Duodenal mucosa (tissue), 2 donors: ENCODE data around the gene SLC40A1.

Experiments
- H3K27ac ChIP-seq: one replicate; pipeline ENCODE4 v1.7.0; 2013; ENCODE audit warnings: low read depth, low read length
- H3K27me3 ChIP-seq, 2 donors: one replicate each; pipeline ENCODE4 v1.7.0; 2013; ENCODE audit warnings: low read length in 2 of 2, control low read depth in 1 of 2; ENCODE audit not compliant: insufficient read depth in 2 of 2, control insufficient read depth in 1 of 2
- H3K36me3 ChIP-seq, 2 donors: one replicate each; pipeline ENCODE4 v1.7.0; 2013; ENCODE audit warnings: low read length in 2 of 2, control low read depth in 1 of 2; ENCODE audit not compliant: insufficient read depth in 2 of 2, control insufficient read depth in 1 of 2
- H3K4me1 ChIP-seq, 2 donors: one replicate each; pipeline ENCODE4 v1.7.0; 2013; ENCODE audit warnings: low read length in 2 of 2, control low read depth in 1 of 2; ENCODE audit not compliant: insufficient read depth in 2 of 2, control insufficient read depth in 1 of 2
- H3K4me3 ChIP-seq, 2 donors: one replicate each; pipeline ENCODE4 v1.7.0; 2013; ENCODE audit warnings: low read length in 2 of 2, low read depth in 1 of 2
- H3K9ac ChIP-seq, 2 donors: one replicate each; pipeline ENCODE4 v1.7.0; 2013; ENCODE audit warnings: low read length in 2 of 2, low read depth in 1 of 2
- H3K9me3 ChIP-seq, 2 donors: one replicate each; pipeline ENCODE4 v1.7.0; 2013; ENCODE audit warnings: low read length in 2 of 2, control low read depth in 1 of 2; ENCODE audit not compliant: control insufficient read depth in 1 of 2

Gene SLC40A1

DNA sequence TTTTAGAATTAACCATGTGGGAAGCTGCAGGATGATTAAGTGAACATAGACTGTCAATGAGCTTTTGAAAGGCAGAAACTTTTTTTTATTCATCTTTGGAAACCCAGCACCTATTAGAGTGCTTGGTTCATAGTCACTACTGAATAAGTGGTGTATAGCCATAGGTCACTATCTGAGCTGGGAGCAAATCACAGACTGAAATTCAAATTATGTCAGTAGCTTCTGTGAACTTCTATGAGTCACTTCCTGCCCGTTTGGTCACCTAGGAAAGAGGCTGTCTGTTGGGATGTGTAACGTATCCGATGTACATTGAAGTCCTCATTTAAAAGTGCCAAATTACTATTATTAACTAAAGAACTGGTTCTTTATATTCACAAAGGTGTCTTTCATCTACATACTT is 20.5 kb upstream of the SLC40A1 start:
- Histone ChIP-seq H3K4me1 (no peaks in the 10 kb centered on the region), H3K9me3 (no peaks in the 10 kb centered on the region), H3K4me3 (no peak overlapping the region), H3K36me3 (no peaks in the 10 kb centered on the region), H3K27ac (no peak overlapping the region), H3K27me3 (no peaks in the 10 kb centered on the region), H3K9ac (no peak overlapping the region)

DNA sequence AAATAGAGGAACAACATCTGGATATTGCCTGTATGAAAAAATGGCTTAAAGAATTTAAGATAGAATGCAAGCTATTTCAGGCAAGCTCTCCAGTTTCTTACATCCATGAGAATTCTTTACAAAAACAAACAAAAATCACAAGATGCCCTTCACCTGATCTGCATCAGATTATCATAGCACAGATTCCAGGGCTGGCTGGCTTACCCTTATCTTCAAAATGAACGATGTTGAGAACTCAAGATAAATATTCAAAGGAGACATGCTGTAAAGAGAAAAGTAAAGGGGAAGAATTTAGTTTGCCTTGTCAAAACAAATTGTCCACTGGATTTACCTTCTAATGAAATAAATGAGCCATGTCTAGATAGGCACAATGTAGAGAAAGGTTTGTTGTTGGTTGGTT is 18.7 kb upstream of the SLC40A1 start:
- no peak overlapping the region for H3K27ac ChIP-seq
- no peaks in the 10 kb centered on the region for H3K4me1 ChIP-seq
- H3K9me3 ChIP-seq: no peaks in the 10 kb centered on the region
- no peaks in the 10 kb centered on the region for H3K36me3 ChIP-seq
- H3K27me3 ChIP-seq: no peaks in the 10 kb centered on the region
- no peak overlapping the region for H3K4me3 ChIP-seq
- no peak overlapping the region for H3K9ac ChIP-seq

DNA sequence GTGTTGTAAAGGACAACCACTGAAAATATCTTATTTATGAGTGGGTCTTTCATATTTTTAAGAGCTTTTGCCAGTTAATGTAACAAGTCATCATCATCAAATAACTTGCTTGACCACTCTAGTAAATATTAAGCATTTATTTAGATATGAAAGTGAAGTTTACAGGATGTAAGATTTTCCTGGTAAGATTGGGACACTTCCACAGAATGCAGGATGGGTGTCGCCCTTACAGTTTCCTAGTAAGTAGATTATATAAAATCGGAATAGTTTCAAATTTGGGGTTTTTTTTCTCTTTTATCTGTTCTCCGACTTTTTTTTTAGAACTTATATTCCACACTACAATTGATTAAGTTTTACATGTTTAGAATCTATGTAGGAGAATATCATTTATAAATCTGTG is 14.8 kb upstream of the SLC40A1 start:
- no peak overlapping the region for H3K27ac ChIP-seq
- H3K4me3 ChIP-seq: no peak overlapping the region
- no peaks in the 10 kb centered on the region for H3K9me3 ChIP-seq
- H3K9ac ChIP-seq: no peak overlapping the region
- H3K4me1 ChIP-seq: no peaks in the 10 kb centered on the region
- H3K27me3 ChIP-seq: no peaks in the 10 kb centered on the region
- no peaks in the 10 kb centered on the region for H3K36me3 ChIP-seq

DNA sequence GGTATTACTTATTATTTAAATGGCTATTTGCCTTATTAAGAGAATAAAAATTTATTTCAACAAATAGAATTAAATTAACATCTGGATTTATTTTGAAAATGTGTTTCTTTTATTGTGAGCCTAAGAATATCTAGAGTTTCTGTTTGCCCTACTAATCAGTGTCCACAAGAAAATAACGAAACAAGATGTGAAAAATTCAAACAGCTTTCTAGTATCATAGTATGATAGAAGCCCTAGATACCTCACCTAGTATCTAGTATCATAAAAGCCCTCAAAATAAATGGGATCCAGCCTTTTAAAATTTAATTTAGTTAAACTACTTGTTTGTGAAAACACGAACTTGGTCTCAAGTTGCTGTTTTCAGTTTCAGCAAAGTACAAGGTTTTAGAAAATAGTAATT is 13.7 kb upstream of the SLC40A1 start:
- H3K9ac ChIP-seq: no peak overlapping the region
- no peaks in the 10 kb centered on the region for H3K27me3 ChIP-seq
- H3K36me3 ChIP-seq: no peaks in the 10 kb centered on the region
- no peak overlapping the region for H3K4me3 ChIP-seq
- H3K4me1 ChIP-seq: no peaks in the 10 kb centered on the region
- no peaks in the 10 kb centered on the region for H3K9me3 ChIP-seq
- H3K27ac ChIP-seq: no peak overlapping the region

DNA sequence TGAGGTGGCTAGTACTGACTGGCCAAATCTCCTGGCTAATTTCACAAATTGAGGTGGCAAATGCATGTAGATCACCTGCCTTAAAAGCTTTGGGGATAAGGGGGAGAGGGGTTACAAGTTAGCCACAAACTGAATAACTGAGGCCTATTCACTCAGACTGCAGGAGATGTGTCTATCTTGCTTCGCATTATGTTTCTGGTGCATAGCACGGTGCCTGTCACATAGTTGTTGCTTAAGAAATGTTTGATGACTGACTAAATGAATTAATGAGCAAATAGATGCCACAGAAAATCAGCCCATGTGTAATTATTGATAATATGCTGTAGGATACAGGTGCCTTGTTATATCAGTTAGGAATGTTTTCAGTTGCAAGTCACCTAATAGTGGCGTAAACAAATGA is 12.5 kb upstream of the SLC40A1 start:
- H3K4me3 ChIP-seq: no peak overlapping the region
- H3K4me1 ChIP-seq: no peaks in the 10 kb centered on the region
- no peak overlapping the region for H3K9ac ChIP-seq
- no peaks in the 10 kb centered on the region for H3K9me3 ChIP-seq
- no peaks in the 10 kb centered on the region for H3K36me3 ChIP-seq
- H3K27me3 ChIP-seq: no peaks in the 10 kb centered on the region
- H3K27ac ChIP-seq: no peak overlapping the region

DNA sequence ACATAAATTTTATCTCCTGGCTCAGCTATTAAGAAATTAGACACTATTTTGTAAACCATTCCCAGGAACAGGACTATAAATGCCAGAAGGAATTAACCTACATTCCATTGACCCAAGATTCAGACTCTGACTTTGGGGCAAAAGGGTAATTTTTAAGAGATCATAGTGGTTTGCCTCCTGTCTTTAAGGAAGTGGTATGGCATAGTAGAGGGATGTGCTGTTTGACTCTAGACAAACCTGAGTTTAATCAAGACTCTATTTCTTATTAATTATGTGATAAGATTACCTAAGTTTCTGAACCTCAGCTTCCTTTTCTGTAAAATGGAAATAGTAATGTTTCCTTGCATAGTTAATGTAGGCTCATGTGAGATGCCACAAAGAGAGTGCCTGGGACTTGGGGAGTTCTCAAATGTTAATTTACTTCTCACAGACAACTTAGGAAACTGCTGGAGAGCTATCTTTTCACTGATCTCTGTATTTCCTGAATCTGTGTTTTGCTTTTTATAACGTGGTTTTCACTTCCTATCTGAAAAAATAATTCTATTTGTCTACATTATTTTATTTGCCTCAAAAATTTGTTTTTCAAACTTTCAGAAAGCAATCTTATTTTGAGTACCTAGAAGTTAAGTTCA is 11.9 kb upstream of the SLC40A1 start:
- Histone ChIP-seq H3K27ac (no peak overlapping the region), H3K9ac (no peak overlapping the region), H3K9me3 (no peaks in the 10 kb centered on the region), H3K4me3 (no peak overlapping the region), H3K36me3 (no peaks in the 10 kb centered on the region), H3K4me1 (no peaks in the 10 kb centered on the region), H3K27me3 (no peaks in the 10 kb centered on the region)

DNA sequence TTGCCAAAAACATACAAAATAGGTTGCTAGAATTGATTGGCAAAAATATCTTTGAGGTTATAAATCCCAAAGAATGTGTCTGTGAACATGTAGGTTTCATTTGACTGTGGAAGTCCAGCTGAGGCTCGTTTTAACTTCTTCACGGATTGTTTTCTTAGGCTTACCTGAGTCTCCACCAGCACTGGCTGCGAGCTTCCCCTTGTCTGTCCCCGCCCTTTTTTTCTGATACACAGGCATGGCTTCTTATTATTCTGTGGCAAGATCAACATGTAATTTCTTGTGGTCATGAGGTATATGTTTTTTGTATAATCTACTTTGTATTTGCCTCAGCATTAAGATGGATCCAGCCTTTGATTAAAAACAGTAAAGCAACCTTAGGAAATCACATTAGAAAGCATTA is 7.2 kb upstream of the SLC40A1 start:
- H3K27me3 ChIP-seq: no peaks in the 10 kb centered on the region
- H3K4me3 ChIP-seq: no peak overlapping the region
- H3K27ac ChIP-seq: no peak overlapping the region
- no peak overlapping the region for H3K9ac ChIP-seq
- no peaks in the 10 kb centered on the region for H3K36me3 ChIP-seq
- no peaks in the 10 kb centered on the region for H3K9me3 ChIP-seq
- H3K4me1 ChIP-seq: peaks cover 5 to 10% of the 10 kb centered on the region in 2 donors

DNA sequence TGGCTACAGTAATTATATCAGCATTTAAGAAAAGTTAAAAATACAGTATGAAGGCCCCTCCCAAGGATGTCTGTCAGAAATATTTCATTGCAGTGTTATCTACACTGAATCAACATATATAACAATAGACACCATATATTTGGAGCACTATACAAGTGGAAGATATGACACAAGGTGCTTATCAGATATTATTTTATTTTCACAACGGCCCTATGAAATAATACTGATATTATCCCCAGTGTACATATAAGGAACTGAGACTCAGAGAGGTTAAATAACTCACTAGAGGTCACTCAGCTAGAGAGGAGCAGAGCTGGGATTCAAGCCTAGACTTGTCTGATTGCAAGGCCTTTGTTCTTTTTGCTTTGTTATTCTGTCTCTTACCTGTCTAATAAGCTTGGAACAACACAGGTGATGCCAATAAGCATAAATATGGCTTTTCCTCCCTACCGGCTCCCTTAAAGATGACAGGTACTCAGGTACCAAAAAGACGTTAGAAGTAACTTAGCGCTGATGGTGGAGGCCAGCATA is 4.7 kb upstream of the SLC40A1 start:
- Histone ChIP-seq H3K27ac (no peak overlapping the region), H3K27me3 (no peaks in the 10 kb centered on the region), H3K9ac (no peak overlapping the region), H3K4me3 (no peak overlapping the region), H3K9me3 (no peaks in the 10 kb centered on the region), H3K36me3 (no peaks in the 10 kb centered on the region), H3K4me1 (peaks cover 15 to 19% of the 10 kb centered on the region in 2 donors)

DNA sequence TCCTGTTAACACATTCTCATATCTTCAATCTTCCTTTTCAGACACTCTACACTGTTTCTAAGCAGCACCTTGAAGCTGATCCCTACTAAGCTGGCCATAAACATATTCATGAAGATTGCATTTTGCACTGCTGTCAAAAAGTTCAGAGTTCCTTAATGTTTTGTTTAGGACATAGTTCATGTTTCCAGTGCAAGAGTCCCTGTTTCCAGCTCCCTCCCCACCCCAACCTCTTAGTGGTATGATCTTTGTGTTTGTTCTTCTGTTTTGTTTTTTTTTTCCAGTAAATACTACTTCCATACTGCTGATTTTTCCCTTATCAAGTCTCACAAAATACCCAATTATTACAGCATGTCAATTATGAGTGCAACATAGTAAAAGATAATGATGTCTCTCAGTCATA is 4.1 kb upstream of the SLC40A1 start:
- H3K4me3 ChIP-seq: no peak overlapping the region
- H3K27me3 ChIP-seq: no peaks in the 10 kb centered on the region
- no peak overlapping the region for H3K27ac ChIP-seq
- peaks cover 15 to 19% of the 10 kb centered on the region in 2 donors for H3K4me1 ChIP-seq
- H3K9ac ChIP-seq: no peak overlapping the region
- no peaks in the 10 kb centered on the region for H3K36me3 ChIP-seq
- no peaks in the 10 kb centered on the region for H3K9me3 ChIP-seq

DNA sequence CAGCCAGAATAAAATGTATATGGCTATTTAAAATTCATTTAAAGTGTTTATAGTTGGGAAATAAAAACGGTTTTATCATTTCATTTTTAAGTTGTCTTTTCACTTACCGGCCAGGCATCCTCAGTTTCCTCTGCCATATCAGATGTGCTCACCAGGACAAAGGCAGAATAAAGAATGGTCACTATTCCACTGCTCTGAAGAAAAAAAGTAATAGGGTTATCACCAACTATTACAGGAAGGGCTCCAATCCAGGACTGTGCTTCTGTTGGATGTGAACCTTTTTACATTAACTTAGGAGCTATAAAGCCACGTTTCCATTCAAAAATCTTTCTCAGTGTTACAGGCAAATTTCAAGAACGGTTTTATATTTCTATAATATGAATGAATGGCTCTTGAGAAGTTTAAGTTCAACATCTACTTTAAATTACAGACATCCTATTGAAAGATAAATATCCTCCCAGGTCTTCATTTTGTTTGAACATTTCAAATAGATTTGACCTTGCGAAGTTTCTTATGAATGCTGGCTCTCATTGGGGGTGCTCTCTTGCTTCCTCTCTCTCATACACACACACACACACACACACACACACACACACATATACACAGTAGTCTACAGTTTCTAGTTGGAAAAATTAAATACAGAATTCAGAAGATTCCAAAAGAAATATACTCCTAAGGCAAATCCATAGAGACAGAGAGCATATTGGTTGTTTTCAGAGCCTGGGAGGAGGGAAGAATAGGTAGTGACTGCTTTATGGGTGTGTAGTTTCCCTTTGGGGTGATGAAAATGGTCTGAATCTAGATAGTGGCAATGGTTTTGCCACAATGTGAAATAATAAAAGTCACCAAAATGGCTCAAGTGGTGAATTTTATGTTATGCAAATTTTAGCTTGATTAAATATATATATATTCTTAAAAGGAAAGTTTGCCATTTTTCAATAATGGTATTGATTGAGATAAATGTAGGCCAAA is 2.9 kb upstream of the SLC40A1 start:
- Histone ChIP-seq H3K27ac (no peak overlapping the region), H3K4me3 (no peak overlapping the region), H3K9me3 (no peaks in the 10 kb centered on the region)

More for the DNA sequence above, 2.9 kb upstream of the SLC40A1 start:
- H3K4me1 ChIP-seq: peaks cover 15 to 19% of the 10 kb centered on the region in 2 donors
- H3K9ac ChIP-seq: no peak overlapping the region
- no peaks in the 10 kb centered on the region for H3K36me3 ChIP-seq
- no peaks in the 10 kb centered on the region for H3K27me3 ChIP-seq
